Activated T-cell treated with anti-CD3 and anti-CD28 coated beads, Interleukin-2, amount 50 U/mL, for 72 hours (primary cell): ENCODE results near the gene PAXX. TPM values are rescaled to one million over a fixed set of nuclear protein-coding genes. Genes with fewer than 3 reads are reported as not detected.

Experiments used
- ATAC-seq, 2 donors: fragments of 150-1000 bp; cut with Tn5 transposase; replicated peaks in 1 of 2; 2 replicates each; pipeline ENCODE4 v1.10.0; 2021; ENCODE audit warnings: moderate library complexity in 2 of 2, mild to moderate bottlenecking in 1 of 2
- DNase-seq, 2 donors: peaks; one replicate each; pipeline ENCODE4 v3.0.0; 2021 to 2022; ENCODE audit warnings: mixed read lengths in 1 of 2
- H3K27ac Mint-ChIP-seq: one replicate; pipeline ENCODE4 v1.8.0; 2022; ENCODE audit warnings: mild to moderate bottlenecking, moderate library complexity, mixed read lengths
- H3K27me3 Mint-ChIP-seq: one replicate; pipeline ENCODE4 v1.8.0; 2022; ENCODE audit warnings: low read depth, mixed read lengths
- H3K36me3 Mint-ChIP-seq, 2 donors: one replicate each; pipeline ENCODE4 v1.8.0; 2022; ENCODE audit warnings: mixed read lengths in 2 of 2, mild to moderate bottlenecking in 1 of 2; ENCODE audit not compliant: insufficient read depth in 2 of 2
- H3K4me1 Mint-ChIP-seq: one replicate; pipeline ENCODE4 v1.8.0; 2022; ENCODE audit warnings: low read depth, mixed read lengths
- H3K4me3 Mint-ChIP-seq, 2 donors: one replicate each; pipeline ENCODE4 v1.8.0; 2022; ENCODE audit warnings: mild to moderate bottlenecking in 2 of 2, mixed read lengths in 2 of 2, moderate library complexity in 2 of 2
- H3K9me3 Mint-ChIP-seq, 2 donors: one replicate each; pipeline ENCODE4 v1.8.0; 2022; ENCODE audit warnings: mixed read lengths in 2 of 2
- total RNA-seq, 2 donors: library from RNA; stranded (reverse); gene quantifications; one replicate each; pipeline ENCODE4 v1.2.3, GENCODE V29; 2022

PAXX gene
- total RNA-seq, 2 donors from 2014 or later = 51.8 to 56.9 TPM

DNA sequence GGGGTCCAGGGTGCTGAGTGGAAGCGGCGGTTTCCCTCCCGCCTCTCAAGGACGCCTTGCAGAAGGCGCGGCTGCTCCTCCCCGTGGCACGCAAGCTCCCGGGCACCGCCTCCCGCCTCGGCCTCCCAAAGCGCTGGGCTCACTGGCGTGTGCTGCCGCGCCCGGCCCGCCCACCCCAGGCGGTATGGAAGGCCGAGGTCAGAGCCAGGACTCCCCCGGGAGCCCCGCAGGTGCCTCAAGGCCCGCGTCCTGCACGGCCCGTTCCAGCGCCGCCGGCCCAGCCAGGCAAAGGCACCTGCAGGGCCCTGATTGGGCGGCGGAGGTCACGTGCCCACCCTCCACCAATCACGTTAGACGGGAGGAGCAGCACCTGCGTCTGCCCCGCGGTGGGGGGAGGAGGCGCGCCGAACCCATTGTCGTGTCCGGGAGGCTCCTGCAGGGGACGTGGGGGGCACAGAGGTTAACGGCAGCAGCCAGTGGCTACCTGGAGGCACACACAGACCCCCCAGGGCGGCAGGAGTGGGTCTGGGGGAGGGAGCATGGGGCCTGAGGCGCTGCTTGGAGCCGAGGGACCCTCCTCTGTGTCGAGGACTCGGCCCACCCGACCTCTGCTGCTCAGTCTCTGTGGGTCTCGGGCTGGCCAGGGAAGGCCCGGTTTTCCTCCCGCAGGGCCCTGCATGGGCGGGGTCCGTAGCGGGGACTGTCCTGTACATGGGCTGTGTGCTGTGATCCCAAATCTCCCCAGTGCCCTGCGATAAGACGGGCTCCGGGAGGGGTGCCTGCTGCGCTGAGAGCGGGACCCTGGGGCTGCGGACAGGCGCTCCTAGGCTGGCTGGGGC is 42.2 kb upstream of the PAXX start:
- DNase-seq (peak; percentile 96 to 98), ATAC-seq (peak; percentile 94 to 96)
- Mint-ChIP-seq H3K9me3 (no peaks in the 10 kb centered on the region), H3K4me3 (peak overlapping the region; percentile 87 to 94), H3K27me3 (no peaks in the 10 kb centered on the region), H3K36me3 (no peaks in the 10 kb centered on the region), H3K27ac (peak overlapping the region; percentile 49), H3K4me1 (peaks cover 19% of the 10 kb centered on the region)

DNA sequence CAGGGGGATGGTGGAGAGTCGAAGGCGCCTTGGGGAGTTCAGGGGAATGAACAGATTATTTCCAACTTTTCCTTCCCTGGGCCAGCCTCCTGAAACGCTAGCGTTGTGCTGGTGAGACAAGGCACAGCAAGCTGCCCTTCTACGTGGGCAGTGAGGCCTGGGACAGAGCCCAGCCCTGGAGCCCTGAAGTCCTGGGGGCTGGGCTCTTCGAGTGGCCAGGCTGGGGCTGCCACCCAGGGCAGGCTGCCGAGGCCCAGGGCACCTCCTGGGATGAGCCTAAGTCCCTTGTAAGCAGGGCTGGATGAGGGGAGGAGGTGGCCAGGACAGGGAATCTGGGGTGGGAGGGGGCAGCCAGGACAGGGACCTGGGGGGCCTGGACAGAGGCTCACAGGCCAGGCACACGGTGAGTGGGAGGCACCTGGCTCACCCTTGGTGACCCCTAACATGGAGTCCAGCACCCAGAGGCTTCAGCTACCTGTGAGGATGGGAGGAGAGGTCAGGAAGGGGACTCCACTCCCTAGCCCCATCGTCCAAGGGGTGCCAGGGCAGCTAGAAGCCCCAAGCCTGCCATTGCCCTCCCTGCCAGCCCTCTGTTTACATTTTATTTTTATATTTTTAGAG is 41.5 kb upstream of the PAXX start:
- Mint-ChIP-seq H3K36me3 (no peaks in the 10 kb centered on the region), H3K27me3 (no peaks in the 10 kb centered on the region), H3K27ac (no peak overlapping the region), H3K4me1 (peaks cover 15% of the 10 kb centered on the region), H3K4me3 (peak overlapping the region; percentile 87 to 94), H3K9me3 (no peaks in the 10 kb centered on the region)
- no peak for DNase-seq
- ATAC-seq = no peak

DNA sequence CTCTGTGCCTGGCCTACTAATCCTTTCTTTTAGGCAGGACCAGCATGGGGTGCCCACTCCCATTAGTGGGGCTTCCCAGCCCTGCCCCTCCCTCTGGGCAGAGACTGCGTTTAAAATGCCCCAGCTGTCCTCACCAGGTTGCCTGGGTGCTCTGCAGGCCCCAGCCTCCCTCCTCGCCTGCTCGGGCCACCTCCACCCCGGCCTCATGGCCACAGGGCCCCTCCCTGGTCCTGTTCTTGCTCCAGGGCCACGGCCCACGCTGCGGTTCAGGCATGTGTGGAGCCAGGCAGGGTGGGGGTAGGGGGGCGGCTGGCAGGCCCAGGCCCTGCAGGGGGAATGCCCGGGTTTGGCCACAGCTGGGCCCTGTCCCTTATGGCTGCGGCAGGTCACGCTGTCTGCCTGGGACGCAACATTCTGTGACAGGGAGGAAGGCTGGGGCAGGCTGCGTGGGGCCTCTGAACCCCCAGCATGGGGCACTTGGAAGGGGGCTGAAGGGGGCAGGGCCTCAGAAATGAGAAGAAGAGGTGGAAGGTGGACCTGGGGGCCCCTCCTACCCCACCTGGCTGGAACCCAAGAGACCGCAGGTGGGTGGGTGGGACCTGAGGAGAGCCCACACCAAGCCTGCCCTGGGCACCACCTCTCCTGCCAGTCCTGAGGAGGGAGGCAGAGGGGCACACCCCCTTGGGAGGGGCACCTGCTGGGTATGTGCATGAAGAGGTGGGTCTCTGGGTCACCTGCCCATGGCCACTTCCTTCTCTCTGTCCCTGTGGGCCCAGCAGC is 40.5 kb upstream of the PAXX start, which contains the start of gene LCN12:
Gene LCN12, plus strand, starts transcription at position 733 of the 780 bp plus-strand sequence. CDS start 55 bp downstream, outside the sequence.
- peaks cover 15% of the 10 kb centered on the region for H3K4me1 Mint-ChIP-seq
- no peak within 1 kb of the TSS for H3K4me3 Mint-ChIP-seq
- no peak for ATAC-seq
- DNase-seq = no peak
- peaks cover 3 to 4% of the 10 kb centered on the region in 2 donors for H3K9me3 Mint-ChIP-seq
- H3K27ac Mint-ChIP-seq = no peak within 1 kb of the TSS
- peaks cover 1 to 2% of the 10 kb centered on the region in 2 donors for H3K36me3 Mint-ChIP-seq
- no peaks in the 10 kb centered on the region for H3K27me3 Mint-ChIP-seq

DNA sequence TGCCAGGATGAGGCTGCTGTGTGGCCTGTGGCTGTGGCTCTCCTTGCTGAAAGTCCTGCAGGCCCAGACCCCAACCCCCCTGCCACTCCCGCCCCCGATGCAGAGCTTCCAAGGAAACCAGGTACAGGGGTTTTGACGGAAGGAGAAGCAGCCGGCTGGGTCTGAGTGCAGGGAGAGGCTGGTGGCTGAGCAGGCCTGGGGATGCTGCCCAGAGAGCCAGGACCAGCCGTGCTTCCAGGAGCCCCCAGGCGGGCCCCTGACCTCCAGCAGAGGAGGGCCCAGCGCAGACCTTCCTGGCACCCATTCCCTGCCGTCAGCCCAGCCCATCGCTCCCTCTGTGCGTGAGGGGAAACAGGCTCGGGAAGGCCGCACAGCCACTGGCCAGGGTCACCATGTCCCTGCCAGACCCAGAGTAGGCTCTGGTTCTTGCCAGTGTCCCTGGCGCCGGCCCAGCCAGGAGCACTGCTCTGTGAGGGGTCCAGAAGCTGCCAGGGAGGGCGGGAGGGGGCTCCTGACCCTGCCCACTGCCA is 39.8 kb upstream of the PAXX start:
- H3K4me3 Mint-ChIP-seq = no peak overlapping the region
- ATAC-seq (no peak), DNase-seq (no peak)
- peaks cover 15% of the 10 kb centered on the region for H3K4me1 Mint-ChIP-seq
- peaks cover 4 to 5% of the 10 kb centered on the region in 2 donors for H3K9me3 Mint-ChIP-seq
- no peak overlapping the region for H3K27ac Mint-ChIP-seq
- H3K36me3 Mint-ChIP-seq = peaks cover 2 to 3% of the 10 kb centered on the region in 2 donors
- no peaks in the 10 kb centered on the region for H3K27me3 Mint-ChIP-seq

DNA sequence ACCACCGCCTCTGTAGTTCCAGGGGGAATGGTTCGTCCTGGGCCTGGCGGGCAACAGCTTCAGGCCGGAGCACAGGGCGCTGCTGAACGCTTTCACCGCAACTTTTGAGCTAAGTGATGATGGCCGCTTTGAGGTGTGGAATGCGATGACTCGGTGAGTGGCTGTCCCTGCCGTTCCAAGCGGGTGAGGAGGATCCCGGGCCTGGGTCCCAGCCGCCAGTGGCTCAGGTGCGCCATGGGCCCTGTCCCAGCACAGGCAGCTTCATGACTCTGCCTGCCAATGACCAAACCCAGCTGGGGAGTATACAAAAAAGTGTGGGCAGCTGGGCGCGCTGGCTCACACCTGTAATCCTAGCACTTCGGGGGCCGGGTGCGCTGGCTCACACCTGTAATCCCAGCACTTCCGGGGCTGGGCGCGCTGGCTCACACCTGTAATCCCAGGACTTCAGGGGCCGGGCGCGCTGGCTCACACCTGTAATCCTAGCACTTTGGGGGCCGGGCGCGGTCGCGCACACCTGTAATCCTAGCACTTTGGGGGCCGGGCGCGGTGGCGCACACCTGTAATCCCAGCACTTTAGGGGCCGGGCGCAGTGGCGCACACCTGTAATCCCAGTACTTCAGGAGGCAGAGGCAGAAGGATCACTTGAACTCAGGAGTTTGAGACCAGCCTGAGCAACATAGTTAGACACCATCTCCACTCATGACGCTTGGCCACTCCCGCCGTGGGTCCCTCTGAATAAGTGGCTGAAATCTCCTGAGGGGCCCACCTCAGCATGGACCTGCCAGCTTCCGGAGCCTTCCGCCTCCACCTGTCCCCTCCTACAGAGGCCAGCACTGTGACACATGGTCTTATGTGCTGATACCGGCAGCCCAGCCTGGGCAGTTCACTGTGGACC is 39.1 kb upstream of the PAXX start:
- H3K4me3 Mint-ChIP-seq = no peak overlapping the region
- no peaks in the 10 kb centered on the region for H3K27me3 Mint-ChIP-seq
- H3K9me3 Mint-ChIP-seq = peaks cover 4 to 5% of the 10 kb centered on the region in 2 donors
- H3K36me3 Mint-ChIP-seq = peaks cover 2 to 3% of the 10 kb centered on the region in 2 donors
- ATAC-seq (no peak), DNase-seq (no peak)
- H3K4me1 Mint-ChIP-seq = peaks cover 14% of the 10 kb centered on the region
- H3K27ac Mint-ChIP-seq = no peak overlapping the region

DNA sequence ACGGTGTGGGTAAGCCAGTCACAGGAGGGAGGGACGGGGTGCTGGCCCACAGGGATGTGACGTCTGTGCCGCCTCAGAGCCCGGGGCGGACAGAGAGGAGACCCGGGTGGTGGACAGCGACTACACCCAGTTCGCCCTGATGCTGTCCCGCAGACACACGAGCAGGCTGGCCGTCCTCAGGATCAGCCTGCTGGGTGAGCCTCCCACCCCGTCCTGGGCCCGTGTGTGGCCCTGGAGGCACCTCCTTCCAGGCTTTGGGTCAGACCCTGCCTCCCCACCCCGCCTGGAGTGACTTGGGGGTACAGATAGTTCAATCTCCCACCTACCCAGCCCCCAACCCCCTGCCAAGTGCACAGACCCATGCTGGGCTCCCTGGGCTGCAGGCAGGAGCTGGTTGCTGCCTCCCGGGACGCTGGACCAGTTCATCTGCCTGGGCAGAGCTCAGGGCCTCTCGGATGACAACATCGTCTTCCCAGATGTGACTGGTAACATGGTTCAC is 38.4 kb upstream of the PAXX start:
- ATAC-seq (no peak), DNase-seq (no peak)
- Mint-ChIP-seq H3K4me3 (no peak overlapping the region), H3K27ac (no peak overlapping the region), H3K36me3 (peaks cover 2 to 3% of the 10 kb centered on the region in 2 donors), H3K9me3 (peaks cover 4 to 5% of the 10 kb centered on the region in 2 donors), H3K4me1 (peaks cover 7% of the 10 kb centered on the region), H3K27me3 (no peaks in the 10 kb centered on the region)

DNA sequence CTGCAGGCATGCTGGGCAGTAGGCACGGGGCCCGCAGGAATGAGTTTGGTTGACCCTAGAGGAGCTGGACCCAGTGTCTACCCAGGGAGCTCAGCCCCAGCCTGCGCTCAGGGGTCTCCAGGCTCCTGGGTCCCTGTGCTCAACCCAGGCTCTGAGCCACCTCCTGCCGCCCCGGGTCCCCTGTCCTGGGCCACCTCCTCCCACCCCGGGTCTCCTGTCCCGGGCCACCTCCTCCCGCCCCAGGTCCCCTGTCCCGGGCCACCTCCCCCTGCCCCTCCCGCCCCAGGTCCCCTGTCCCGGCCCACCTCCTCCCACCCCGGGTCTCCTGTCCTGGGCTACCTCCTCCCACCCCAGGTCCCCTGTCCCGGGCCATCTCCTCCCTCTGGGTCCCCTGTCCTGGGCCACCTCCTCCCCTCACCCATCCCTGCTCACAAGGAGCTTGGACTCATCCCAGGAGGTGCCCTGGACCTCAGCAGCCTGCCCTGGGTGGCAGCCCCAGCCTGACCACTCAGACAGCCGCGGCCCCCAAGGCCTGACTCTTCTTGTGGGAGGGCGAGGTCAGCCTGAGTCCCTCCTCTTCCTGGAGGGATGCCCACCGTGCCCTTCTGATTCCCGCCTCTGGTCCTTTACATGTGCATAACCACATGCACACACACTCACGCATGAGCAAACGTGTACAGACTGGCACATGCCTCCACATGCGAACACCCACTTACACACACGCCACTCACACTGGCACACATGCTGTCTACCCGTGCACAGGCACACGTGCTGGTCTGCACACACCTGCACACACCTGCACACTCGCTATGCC is 37.7 kb upstream of the PAXX start:
- ATAC-seq (no peak), DNase-seq (no peak)
- no peak overlapping the region for H3K4me3 Mint-ChIP-seq
- H3K27ac Mint-ChIP-seq = no peak overlapping the region
- peaks cover 2 to 3% of the 10 kb centered on the region in 2 donors for H3K36me3 Mint-ChIP-seq
- no peaks in the 10 kb centered on the region for H3K27me3 Mint-ChIP-seq
- peaks cover 5% of the 10 kb centered on the region for H3K4me1 Mint-ChIP-seq
- peaks cover 4 to 5% of the 10 kb centered on the region in 2 donors for H3K9me3 Mint-ChIP-seq

DNA sequence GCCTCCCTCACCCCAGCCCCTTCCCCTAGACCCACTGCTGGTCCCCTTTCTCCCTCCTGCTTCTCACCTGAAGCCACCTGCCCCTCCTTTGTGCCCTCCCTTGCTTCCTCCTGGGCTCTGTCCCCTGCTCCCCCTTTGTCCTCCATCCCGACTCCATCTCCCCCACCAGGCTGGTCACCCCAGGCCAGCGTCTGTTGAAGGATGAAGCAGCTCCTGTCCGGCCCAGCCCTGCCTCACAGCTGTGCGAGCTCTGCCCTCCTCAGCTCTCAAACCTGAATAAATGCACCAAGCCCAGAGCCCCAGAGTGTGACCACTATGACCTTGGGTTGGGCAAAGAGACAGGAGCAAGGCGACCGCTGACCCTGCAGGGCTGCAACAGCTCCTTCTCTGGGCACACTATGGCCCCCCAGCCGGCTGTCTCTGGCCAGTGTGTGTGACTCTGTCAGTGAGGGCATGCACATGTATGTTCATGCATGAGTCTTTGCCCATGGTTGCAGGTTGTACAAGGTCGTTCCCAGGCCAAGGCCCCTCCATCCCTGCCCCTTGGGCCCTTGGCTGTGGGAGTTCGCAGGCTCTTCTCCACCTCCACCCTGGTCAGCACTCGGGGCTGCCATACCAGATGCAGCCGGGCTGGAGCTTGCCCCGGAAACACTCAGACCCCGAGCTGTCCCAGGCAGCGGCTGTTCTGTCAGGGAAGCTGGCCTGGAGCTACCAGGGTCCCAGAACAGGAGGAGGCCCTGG is 36.9 kb upstream of the PAXX start:
- no peak for ATAC-seq
- no peak overlapping the region for H3K4me3 Mint-ChIP-seq
- H3K4me1 Mint-ChIP-seq = peaks cover 1% of the 10 kb centered on the region
- peaks cover 4 to 5% of the 10 kb centered on the region in 2 donors for H3K9me3 Mint-ChIP-seq
- DNase-seq = no peak
- no peak overlapping the region for H3K27ac Mint-ChIP-seq
- H3K27me3 Mint-ChIP-seq = no peaks in the 10 kb centered on the region
- H3K36me3 Mint-ChIP-seq = peaks cover 2 to 3% of the 10 kb centered on the region in 2 donors

DNA sequence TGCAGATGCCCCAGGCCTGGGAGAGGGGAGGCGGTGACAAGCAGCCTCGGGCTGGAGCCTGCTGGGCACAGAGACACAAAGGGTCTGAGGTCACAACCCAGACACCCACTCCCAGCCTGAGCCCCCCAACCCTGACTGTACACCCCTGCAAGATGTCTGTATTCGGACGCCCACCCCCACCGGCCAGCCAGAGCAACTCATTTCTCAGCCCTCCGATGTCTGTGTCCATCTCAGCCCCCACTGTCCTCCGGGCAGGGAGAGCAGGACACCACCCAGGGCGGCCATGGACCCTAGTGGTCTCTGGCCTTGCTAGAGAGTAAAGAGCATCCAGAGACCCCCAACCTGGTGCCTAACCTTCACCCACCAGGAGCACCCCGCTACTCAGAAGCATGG is 36.3 kb upstream of the PAXX start:
- ATAC-seq (no peak), DNase-seq (no peak)
- peaks cover 2 to 3% of the 10 kb centered on the region in 2 donors for H3K36me3 Mint-ChIP-seq
- peaks cover 2% of the 10 kb centered on the region for H3K4me1 Mint-ChIP-seq
- H3K9me3 Mint-ChIP-seq = peaks cover 4 to 5% of the 10 kb centered on the region in 2 donors
- H3K27me3 Mint-ChIP-seq = no peaks in the 10 kb centered on the region
- no peak overlapping the region for H3K27ac Mint-ChIP-seq
- no peak overlapping the region for H3K4me3 Mint-ChIP-seq

DNA sequence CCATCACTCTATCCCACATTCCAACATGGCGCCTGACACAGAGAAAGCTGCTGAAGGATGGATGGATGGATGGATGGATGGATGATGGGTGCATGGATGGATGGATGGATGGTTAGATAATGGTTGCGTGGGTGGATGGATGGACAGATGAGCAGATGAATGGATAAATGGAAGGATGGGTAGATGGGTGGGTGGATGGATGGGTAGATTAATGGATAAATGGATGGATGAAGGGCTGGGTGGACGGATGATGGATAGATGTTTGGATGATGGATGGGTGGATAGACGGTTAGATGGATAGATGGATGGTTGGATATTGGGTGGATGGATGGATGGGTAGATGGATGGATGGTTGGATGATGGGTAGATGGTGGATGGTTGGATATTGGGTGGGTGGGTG is 35.6 kb upstream of the PAXX start:
- H3K4me3 Mint-ChIP-seq = no peak overlapping the region
- H3K4me1 Mint-ChIP-seq = peaks cover 4% of the 10 kb centered on the region

DNA sequence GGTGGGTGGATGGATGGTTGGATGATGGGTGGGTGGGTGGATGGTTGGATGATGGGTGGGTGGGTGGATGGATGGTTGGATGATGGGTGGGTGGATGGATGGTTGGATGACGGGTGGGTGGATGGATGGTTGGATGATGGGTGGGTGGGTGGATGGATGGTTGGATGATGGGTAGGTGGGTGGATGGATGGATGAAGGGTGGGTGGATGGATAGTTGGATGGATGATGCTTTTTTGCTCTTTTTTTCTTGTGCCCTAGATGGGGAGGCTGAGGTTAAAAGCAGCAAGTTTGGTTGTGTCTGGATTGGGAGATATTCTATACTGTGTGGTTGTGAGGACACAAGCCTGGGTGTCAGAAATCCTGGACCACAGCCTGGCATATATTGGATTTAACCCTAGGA is 34.8 kb upstream of the PAXX start:
- Mint-ChIP-seq H3K27ac (no peak overlapping the region), H3K27me3 (no peaks in the 10 kb centered on the region), H3K4me1 (peaks cover 4% of the 10 kb centered on the region), H3K4me3 (no peak overlapping the region), H3K36me3 (peaks cover 2 to 3% of the 10 kb centered on the region in 2 donors), H3K9me3 (peaks cover 4 to 5% of the 10 kb centered on the region in 2 donors)
- DNase-seq (no peak), ATAC-seq (no peak)

More for the DNA sequence above, 35.6 kb upstream of the PAXX start:
- no peak for DNase-seq
- H3K27ac Mint-ChIP-seq = no peak overlapping the region
- H3K9me3 Mint-ChIP-seq = peaks cover 4 to 5% of the 10 kb centered on the region in 2 donors
- H3K27me3 Mint-ChIP-seq = no peaks in the 10 kb centered on the region
- no peak for ATAC-seq
- H3K36me3 Mint-ChIP-seq = peaks cover 2 to 3% of the 10 kb centered on the region in 2 donors
